Measurements from ENCODE around the gene CCDC142. TPM values are rescaled to one million over a fixed set of nuclear protein-coding genes. Genes with fewer than 3 reads are reported as not detected.

Gene CCDC142
- total and polyA plus RNA-seq, 3 donors from 2014 or later = 15.5 to 30.2 (median 29.4) TPM

GRCh38 chr2:74501335-74502071 is 18.7 kb upstream of the CCDC142 start:
- Histone ChIP-seq H3K36me3 (ENCODE audit: low read depth, missing control alignments) (peaks cover 4% of the 10 kb centered on the region), H3K4me1 (peaks cover 18% of the 10 kb centered on the region), H3K9me3 (no peaks in the 10 kb centered on the region), H3K27ac (no peak overlapping the region), H3K4me3 (no peak overlapping the region), H3K27me3 (no peaks in the 10 kb centered on the region)
- TF ChIP-seq CTCF (IDR thresholded peaks at IDR 0.05) (no peak), POLR2A (IDR thresholded peaks at IDR 0.05) (no peak)
- intact Hi-C loops (cut with DNase I; ENCODE audit: low total_unique reads) = no loop called here
- no peak for DNase-seq
- WGBS, 2 donors = 51 to 62% methylated on average over 18 of the region's 18 CpGs

- Histone ChIP-seq H3K36me3 (ENCODE audit: low read depth, missing control alignments) (peaks cover 4% of the 10 kb centered on the region), H3K4me3 (no peak overlapping the region), H3K4me1 (peaks cover 18% of the 10 kb centered on the region), H3K27me3 (no peaks in the 10 kb centered on the region), H3K9me3 (no peaks in the 10 kb centered on the region), H3K27ac (no peak overlapping the region)
- intact Hi-C loops (cut with DNase I; ENCODE audit: low total_unique reads) = no loop called here
- TF ChIP-seq CTCF (IDR thresholded peaks at IDR 0.05) (no peak), POLR2A (IDR thresholded peaks at IDR 0.05) (no peak)
- no peak for DNase-seq
Observed at GRCh38 chr2:74500578-74500946, 17.8 kb upstream of the CCDC142 start.

- Histone ChIP-seq H3K4me1 (peaks cover 18% of the 10 kb centered on the region), H3K27ac (no peak overlapping the region), H3K9me3 (no peaks in the 10 kb centered on the region), H3K27me3 (no peaks in the 10 kb centered on the region), H3K4me3 (no peak overlapping the region), H3K36me3 (ENCODE audit: low read depth, missing control alignments) (peaks cover 4% of the 10 kb centered on the region)
- DNase-seq = no peak
- TF ChIP-seq CTCF (IDR thresholded peaks at IDR 0.05) (no peak), POLR2A (IDR thresholded peaks at IDR 0.05) (no peak)
- 37 to 38% methylated on average over 11 to 15 of the region's 15 CpGs for WGBS, 2 donors
- intact Hi-C loops (cut with DNase I; ENCODE audit: low total_unique reads) = no loop called here
Observed at GRCh38 chr2:74499940-74500577, 17.3 kb upstream of the CCDC142 start.

- H3K36me3 ChIP-seq (ENCODE audit: low read depth, missing control alignments) = no peaks in the 10 kb centered on the region
- H3K27me3 ChIP-seq = no peaks in the 10 kb centered on the region
- 0 to 4% methylated on average over 36 to 55 of the region's 65 CpGs for WGBS, 2 donors
- no peaks in the 10 kb centered on the region for H3K9me3 ChIP-seq
- H3K4me1 ChIP-seq = peaks cover 18% of the 10 kb centered on the region
- peak; percentile 39 for DNase-seq
- peak within 1 kb of the TSS; percentile 18 to 32 for H3K4me3 ChIP-seq
- H3K27ac ChIP-seq = no peak within 1 kb of the TSS
- intact Hi-C loops (cut with DNase I; ENCODE audit: low total_unique reads) = no loop called here
- TF ChIP-seq CTCF (IDR thresholded peaks at IDR 0.05) (no peak), POLR2A (IDR thresholded peaks at IDR 0.05) (no peak)
Observed at GRCh38 chr2:74499267-74499939, 16.6 kb upstream of the CCDC142 start, which contains the start of gene LBX2. LBX2 (minus strand) TSS chr2:74499603; CDS start chr2:74499537, 66 bp downstream.

Data from testis (tissue), 3 donors.